Thyroid gland (tissue), 4 donors: Measurements from ENCODE around the gene PLBD2.

ENCODE experiments used
- CTCF ChIP-seq, 6 experiments: fragments of 200-600 bp in 3 of 6; fragments of 450-650 bp in 3 of 6; sonication (generic) in 3 of 6; IDR thresholded peaks; one replicate each; pipeline ENCODE4 v1.5.1; 2016 to 2019; ENCODE audit warnings: antibody characterized with exemption in 6 of 6, mild to moderate bottlenecking in 2 of 6, inconsistent platforms in 1 of 6, moderate library complexity in 1 of 6
- POLR2A ChIP-seq, 2 donors: fragments of 450-650 bp; IDR thresholded peaks; one replicate each; pipeline ENCODE4 v1.6.1; 2017; ENCODE audit warnings: antibody characterized with exemption in 2 of 2, mild to moderate bottlenecking in 2 of 2, moderate library complexity in 1 of 2

DNA sequence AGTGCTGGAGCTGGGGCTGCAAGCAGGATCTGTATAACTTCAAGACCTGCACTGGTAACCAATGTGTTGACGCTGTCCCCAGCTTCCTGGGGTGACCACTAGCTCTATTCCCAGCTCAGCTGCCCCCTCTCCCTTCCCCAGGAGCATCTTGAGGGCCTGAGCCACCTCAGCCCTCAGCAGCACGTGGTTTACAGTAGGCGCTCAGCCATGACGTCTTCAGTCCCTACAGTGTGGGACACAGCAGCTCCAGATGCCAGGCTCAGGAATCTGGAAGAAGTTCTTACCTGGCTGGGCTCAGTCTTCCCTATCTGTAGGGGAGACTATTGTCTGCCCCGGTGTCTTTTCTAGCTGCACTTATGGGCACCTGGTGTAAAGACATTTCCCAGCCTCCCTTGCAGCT, 36.7 kb downstream of the PLBD2 start:
- TF ChIP-seq CTCF (IDR thresholded peaks at IDR 0.05), result no peak
- TF ChIP-seq POLR2A (IDR thresholded peaks at IDR 0.05), result no peak
